ENCODE results near the gene IL11. TPM values are rescaled to one million over a fixed set of nuclear protein-coding genes. Genes with fewer than 3 reads are reported as not detected.

The IL11 gene
- total RNA-seq, 4 donors from 2014 or later: 1.6 TPM; not detected in 3

- H3K4me1 ChIP-seq: peaks cover 17 to 30% of the 10 kb centered on the region in 2 donors
- TF ChIP-seq CTCF (IDR thresholded peaks at IDR 0.05): peak in 1 of 4 experiments; percentile 6
- no peak for TF ChIP-seq POLR2A (IDR thresholded peaks at IDR 0.05)
- intact Hi-C loops (cut with DNase I; ENCODE audit: low total_unique reads): loop anchor here (5.0 kb wide), 1 partner anchor 83 kb away; no protein-coding TSS in a partner anchor
These were observed 14.9 kb upstream of the IL11 start for GRCh38 chr19:55384920-55385723.

GRCh38 chr19:55384131-55384919 is 14.1 kb upstream of the IL11 start, which contains the start of gene TMEM238:
Gene TMEM238 (minus strand): TSS chr19:55384292. CDS start chr19:55384259, 33 bp downstream.
- Histone ChIP-seq H3K36me3 (no peaks in the 10 kb centered on the region), H3K27ac (peak within 1 kb of the TSS; percentile 89 to 97), H3K4me3 (peak within 1 kb of the TSS; percentile 70 to 86), H3K4me1 (peaks cover 17 to 30% of the 10 kb centered on the region in 2 donors), H3K9me3 (no peaks in the 10 kb centered on the region), H3K27me3 (no peaks in the 10 kb centered on the region)
- peak; percentile 37 to 46 for DNase-seq
- TF ChIP-seq CTCF (IDR thresholded peaks at IDR 0.05) (no peak), POLR2A (IDR thresholded peaks at IDR 0.05) (no peak)
- intact Hi-C loops (cut with DNase I; ENCODE audit: low total_unique reads): loop anchor here (5.0 kb wide), 1 partner anchor 82 kb away; no protein-coding TSS in a partner anchor

More at GRCh38 chr19:55384920-55385723, 14.9 kb upstream of the IL11 start:
- Histone ChIP-seq H3K27ac (peak overlapping the region; percentile 89 to 97), H3K36me3 (no peaks in the 10 kb centered on the region), H3K4me3 (peak overlapping the region; percentile 70 to 86), H3K27me3 (no peaks in the 10 kb centered on the region), H3K9me3 (no peaks in the 10 kb centered on the region)
- peak; percentile 97 to 98 for DNase-seq

GRCh38 chr19:55383279-55384130 is 13.2 kb upstream of the IL11 start:
- no peaks in the 10 kb centered on the region for H3K27me3 ChIP-seq
- intact Hi-C loops (cut with DNase I; ENCODE audit: low total_unique reads): loop anchor here (5.0 kb wide), 1 partner anchor 81 kb away; no protein-coding TSS in a partner anchor
- no peaks in the 10 kb centered on the region for H3K36me3 ChIP-seq
- DNase-seq: peak; percentile 47 to 55
- peaks cover 17 to 27% of the 10 kb centered on the region in 2 donors for H3K4me1 ChIP-seq
- H3K27ac ChIP-seq: peak overlapping the region; percentile 89 to 97
- no peaks in the 10 kb centered on the region for H3K9me3 ChIP-seq
- TF ChIP-seq CTCF (IDR thresholded peaks at IDR 0.05) (peak in 3 of 4 experiments; percentile 38 to 55 (median 48)), POLR2A (IDR thresholded peaks at IDR 0.05) (peak in 1 of 2 donors; percentile 36)
- peak overlapping the region; percentile 6 to 43 for H3K4me3 ChIP-seq

GRCh38 chr19:55382522-55383054 is 12.3 kb upstream of the IL11 start:
- DNase-seq: no peak
- intact Hi-C loops (cut with DNase I; ENCODE audit: low total_unique reads): loop anchor here (5.0 kb wide), 1 partner anchor 80 kb away; no protein-coding TSS in a partner anchor
- Histone ChIP-seq H3K9me3 (no peaks in the 10 kb centered on the region), H3K4me1 (peaks cover 15 to 19% of the 10 kb centered on the region in 2 donors), H3K27me3 (no peaks in the 10 kb centered on the region), H3K4me3 (no peak overlapping the region), H3K27ac (no peak overlapping the region), H3K36me3 (no peaks in the 10 kb centered on the region)
- TF ChIP-seq CTCF (IDR thresholded peaks at IDR 0.05): no peak
- TF ChIP-seq POLR2A (IDR thresholded peaks at IDR 0.05): no peak
